ENCODE data around the gene GNE.

The GNE gene

DNA sequence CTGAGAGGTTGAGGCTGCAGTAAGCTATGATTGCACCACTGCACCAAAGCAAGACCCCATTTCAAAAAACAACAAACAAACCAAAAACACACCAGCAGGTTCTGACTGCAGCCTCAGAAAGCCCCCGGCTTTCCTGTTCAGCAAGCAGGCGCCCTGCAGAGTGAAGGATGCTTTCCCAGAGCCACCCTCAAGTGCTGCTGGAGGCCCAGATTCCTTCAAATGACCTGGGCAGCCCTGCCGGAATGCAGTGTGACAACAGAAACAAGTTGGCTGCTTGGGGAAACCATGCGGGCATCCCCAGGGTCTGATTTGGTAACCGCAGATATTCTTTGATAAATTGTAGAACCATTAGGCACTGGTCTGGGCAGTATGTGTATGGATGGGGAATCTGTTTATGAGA lies 35.7 kb upstream of the GNE start:
- no peak overlapping the region for H3K27ac ChIP-seq
- no peaks in the 10 kb centered on the region for H3K9me3 ChIP-seq (ENCODE audit: severe bottlenecking)
- TF ChIP-seq, protein P1, sequence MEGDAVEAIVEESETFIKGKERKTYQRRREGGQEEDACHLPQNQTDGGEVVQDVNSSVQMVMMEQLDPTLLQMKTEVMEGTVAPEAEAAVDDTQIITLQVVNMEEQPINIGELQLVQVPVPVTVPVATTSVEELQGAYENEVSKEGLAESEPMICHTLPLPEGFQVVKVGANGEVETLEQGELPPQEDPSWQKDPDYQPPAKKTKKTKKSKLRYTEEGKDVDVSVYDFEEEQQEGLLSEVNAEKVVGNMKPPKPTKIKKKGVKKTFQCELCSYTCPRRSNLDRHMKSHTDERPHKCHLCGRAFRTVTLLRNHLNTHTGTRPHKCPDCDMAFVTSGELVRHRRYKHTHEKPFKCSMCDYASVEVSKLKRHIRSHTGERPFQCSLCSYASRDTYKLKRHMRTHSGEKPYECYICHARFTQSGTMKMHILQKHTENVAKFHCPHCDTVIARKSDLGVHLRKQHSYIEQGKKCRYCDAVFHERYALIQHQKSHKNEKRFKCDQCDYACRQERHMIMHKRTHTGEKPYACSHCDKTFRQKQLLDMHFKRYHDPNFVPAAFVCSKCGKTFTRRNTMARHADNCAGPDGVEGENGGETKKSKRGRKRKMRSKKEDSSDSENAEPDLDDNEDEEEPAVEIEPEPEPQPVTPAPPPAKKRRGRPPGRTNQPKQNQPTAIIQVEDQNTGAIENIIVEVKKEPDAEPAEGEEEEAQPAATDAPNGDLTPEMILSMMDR (IDR thresholded peaks at IDR 0.05; ENCODE audit: low read depth, low read length) = no peak
- H3K27me3 ChIP-seq (ENCODE audit: insufficient read depth, low read depth, severe bottlenecking) = no peaks in the 10 kb centered on the region
- H3K36me3 ChIP-seq = no peaks in the 10 kb centered on the region
- no peak for DNase-seq
- no peak overlapping the region for H3K4me3 ChIP-seq (ENCODE audit: low read depth, low read length)

DNA sequence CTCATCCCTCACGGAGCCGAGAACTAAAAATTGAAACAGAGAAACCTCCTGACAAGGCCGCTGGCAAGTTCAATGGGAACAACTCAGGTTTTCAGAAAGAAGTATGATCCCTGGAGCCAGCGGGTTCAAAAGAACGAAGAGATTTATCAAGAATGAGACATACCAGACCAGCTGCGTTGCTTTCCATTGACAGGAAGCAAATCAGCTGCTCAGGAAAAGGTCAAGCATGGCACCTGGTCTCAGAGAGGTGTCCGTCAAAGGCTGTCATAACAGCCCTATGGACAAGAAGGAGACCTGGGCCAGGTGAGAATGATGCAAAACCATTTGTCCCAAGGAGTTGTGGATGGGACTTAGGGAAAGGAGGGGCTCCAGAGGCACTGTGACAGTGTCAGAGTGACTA lies 34.9 kb upstream of the GNE start:
- DNase-seq = no peak
- Histone ChIP-seq H3K9me3 (ENCODE audit: severe bottlenecking) (no peaks in the 10 kb centered on the region), H3K27ac (no peak overlapping the region)

DNA sequence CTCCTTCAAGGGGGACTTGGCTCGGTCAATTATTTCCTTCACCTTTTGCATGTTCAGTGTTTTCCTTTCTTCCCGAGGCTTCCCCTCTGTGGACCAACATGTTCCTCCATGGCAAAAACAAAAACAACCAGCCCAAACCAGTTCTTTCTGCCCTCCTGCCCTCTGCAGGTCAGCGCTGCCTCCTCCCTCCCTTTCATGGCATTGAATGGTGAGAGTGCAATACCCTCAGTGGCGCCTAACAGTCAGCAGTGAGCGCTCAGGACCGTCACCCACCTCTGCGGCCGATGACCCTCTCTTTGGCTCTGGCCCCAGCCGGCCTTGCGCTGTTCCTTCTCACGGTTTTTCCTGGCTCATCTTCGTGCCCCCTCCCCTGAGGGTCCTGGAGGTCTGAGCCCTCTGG lies 34.4 kb upstream of the GNE start:
- no peak for DNase-seq
- H3K4me3 ChIP-seq (ENCODE audit: low read depth, low read length) = no peak overlapping the region
- no peaks in the 10 kb centered on the region for H3K9me3 ChIP-seq (ENCODE audit: severe bottlenecking)
- no peaks in the 10 kb centered on the region for H3K36me3 ChIP-seq
- no peaks in the 10 kb centered on the region for H3K27me3 ChIP-seq (ENCODE audit: insufficient read depth, low read depth, severe bottlenecking)
- H3K27ac ChIP-seq = no peak overlapping the region
- TF ChIP-seq, protein P1 (IDR thresholded peaks at IDR 0.05; ENCODE audit: low read depth, low read length) = no peak

More for the DNA sequence above, 34.9 kb upstream of the GNE start:
- no peaks in the 10 kb centered on the region for H3K36me3 ChIP-seq
- TF ChIP-seq, protein P1 (IDR thresholded peaks at IDR 0.05; ENCODE audit: low read depth, low read length) = no peak
- no peak overlapping the region for H3K4me3 ChIP-seq (ENCODE audit: low read depth, low read length)
- no peaks in the 10 kb centered on the region for H3K27me3 ChIP-seq (ENCODE audit: insufficient read depth, low read depth, severe bottlenecking)

DNA sequence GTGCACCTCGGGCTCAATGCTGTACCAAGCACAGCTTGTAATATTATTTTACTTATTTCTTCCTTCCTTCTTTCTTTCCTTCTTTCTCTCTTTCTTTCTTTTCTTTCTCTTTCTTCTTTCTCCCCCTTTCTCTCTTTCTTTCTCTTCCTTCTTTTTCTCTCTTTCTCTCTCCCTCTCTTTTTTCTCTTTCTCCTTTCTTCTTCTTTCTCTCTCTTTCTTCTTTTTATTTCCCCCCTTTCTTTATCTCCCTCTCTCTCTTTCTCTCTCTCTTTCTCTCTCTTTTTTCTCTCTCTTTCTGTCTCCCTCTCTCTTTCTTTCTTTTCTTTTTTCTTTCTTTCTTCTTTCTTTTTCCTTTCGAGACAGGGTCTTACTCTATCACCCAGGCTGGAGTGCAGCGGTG lies 32.7 kb upstream of the GNE start:
- H3K27me3 ChIP-seq (ENCODE audit: insufficient read depth, low read depth, severe bottlenecking) = no peaks in the 10 kb centered on the region
- DNase-seq = no peak
- TF ChIP-seq, protein P1 (IDR thresholded peaks at IDR 0.05; ENCODE audit: low read depth, low read length) = no peak
- no peaks in the 10 kb centered on the region for H3K9me3 ChIP-seq (ENCODE audit: severe bottlenecking)
- H3K36me3 ChIP-seq = no peaks in the 10 kb centered on the region
- H3K4me3 ChIP-seq (ENCODE audit: low read depth, low read length) = no peak overlapping the region
- no peak overlapping the region for H3K27ac ChIP-seq

DNA sequence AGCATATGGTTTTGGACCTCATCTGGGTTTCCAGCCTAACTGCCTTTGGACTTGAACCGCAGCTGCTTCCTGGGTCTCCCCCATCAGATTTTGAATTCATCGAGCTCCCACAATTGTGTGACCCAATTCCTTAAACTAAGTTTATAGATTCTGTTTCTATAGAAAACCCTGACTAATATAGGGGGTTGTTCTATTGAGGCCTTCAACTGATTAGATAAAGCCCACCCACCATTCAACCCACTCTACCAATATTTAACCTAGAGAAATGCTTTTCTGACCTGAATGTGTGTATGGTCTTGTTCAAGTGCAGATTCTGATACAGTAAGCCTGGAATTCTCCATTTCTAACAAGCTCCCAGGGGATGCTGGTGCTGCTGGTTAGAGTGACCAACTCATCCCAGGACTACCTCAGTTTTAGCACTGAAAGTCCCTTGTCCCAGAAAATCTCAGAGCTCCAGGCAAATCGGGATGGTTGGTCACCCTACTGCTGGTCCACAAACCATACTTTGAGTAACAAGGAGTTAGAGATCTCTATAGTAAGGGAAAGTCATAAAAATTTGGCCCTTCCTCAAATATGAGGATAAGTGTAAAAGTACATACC lies 31.7 kb upstream of the GNE start:
- Histone ChIP-seq H3K9me3 (ENCODE audit: severe bottlenecking) (no peaks in the 10 kb centered on the region), H3K4me3 (ENCODE audit: low read depth, low read length) (no peak overlapping the region), H3K27ac (no peak overlapping the region), H3K36me3 (no peaks in the 10 kb centered on the region), H3K27me3 (ENCODE audit: insufficient read depth, low read depth, severe bottlenecking) (no peaks in the 10 kb centered on the region)
- TF ChIP-seq, protein P1 (IDR thresholded peaks at IDR 0.05; ENCODE audit: low read depth, low read length) = no peak
- DNase-seq = no peak

DNA sequence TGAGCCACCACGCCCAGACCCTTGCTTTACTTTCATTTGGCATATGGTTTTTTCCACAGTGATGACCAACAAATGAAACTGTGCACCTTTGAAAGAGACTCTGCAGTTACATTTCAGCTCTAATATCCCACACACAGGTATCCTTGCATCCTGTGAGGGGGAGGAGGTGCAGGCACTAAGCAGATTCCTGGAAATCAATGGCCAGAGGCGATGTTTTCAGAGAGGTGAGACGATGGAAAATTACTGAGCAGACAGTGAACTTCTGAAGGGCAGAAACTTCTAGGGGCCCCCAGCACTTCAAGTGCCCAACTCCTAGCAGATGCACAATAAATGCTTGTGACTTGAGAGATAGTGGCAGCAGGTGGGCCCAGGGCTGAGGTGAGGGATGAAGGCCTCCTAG lies 29.8 kb upstream of the GNE start:
- Histone ChIP-seq H3K27me3 (ENCODE audit: insufficient read depth, low read depth, severe bottlenecking) (no peaks in the 10 kb centered on the region), H3K27ac (no peak overlapping the region), H3K4me3 (ENCODE audit: low read depth, low read length) (no peak overlapping the region), H3K36me3 (no peaks in the 10 kb centered on the region), H3K9me3 (ENCODE audit: severe bottlenecking) (no peaks in the 10 kb centered on the region)
- DNase-seq = no peak
- TF ChIP-seq, protein P1 (IDR thresholded peaks at IDR 0.05; ENCODE audit: low read depth, low read length) = no peak
